ENCODE results near the gene OR6M1. TPM values are rescaled to one million over a fixed set of nuclear protein-coding genes. Genes with fewer than 3 reads are reported as not detected.

Gene OR6M1
- total and polyA plus RNA-seq, 7 experiments from 2014 or later: not detected

Other genes with a start within 250 kb of the OR6M1 start
- not detected for gene SCN3B, start 151.7 kb downstream of the OR6M1 start, total RNA-seq
- not detected for gene SCN3B, start 151.7 kb downstream of the OR6M1 start, polyA plus RNA-seq
- 10 to 100 TPM; 13.0 to 27.0 (median 18.6) TPM for gene ZNF202, start 64.7 kb downstream of the OR6M1 start, total RNA-seq
- 10 to 100 TPM in 1 of 2 donors, 1 to 10 TPM in 1; 5.8 to 11.8 TPM for gene ZNF202, start 64.7 kb downstream of the OR6M1 start, polyA plus RNA-seq
- gene OR6X1, start 51.8 kb downstream of the OR6M1 start, total RNA-seq: not detected
- gene OR6X1, start 51.8 kb downstream of the OR6M1 start, polyA plus RNA-seq: not detected
- gene TMEM225, start 79.3 kb upstream of the OR6M1 start, total RNA-seq: not detected
- gene TMEM225, start 79.3 kb upstream of the OR6M1 start, polyA plus RNA-seq: not detected
- not detected for gene OR8D4, start 95.8 kb upstream of the OR6M1 start, total RNA-seq
- gene OR8D4, start 95.8 kb upstream of the OR6M1 start, polyA plus RNA-seq: not detected
- not detected for gene OR4D5, start 133.3 kb upstream of the OR6M1 start, total RNA-seq
- not detected for gene OR4D5, start 133.3 kb upstream of the OR6M1 start, polyA plus RNA-seq
- not detected for gene OR6T1, start 137.5 kb upstream of the OR6M1 start, total RNA-seq
- not detected for gene OR6T1, start 137.5 kb upstream of the OR6M1 start, polyA plus RNA-seq
- gene OR10S1, start 171.4 kb upstream of the OR6M1 start, total RNA-seq: not detected
- not detected for gene OR10S1, start 171.4 kb upstream of the OR6M1 start, polyA plus RNA-seq
- gene OR10G6, start 188.8 kb upstream of the OR6M1 start, total RNA-seq: not detected
- gene OR10G6, start 188.8 kb upstream of the OR6M1 start, polyA plus RNA-seq: not detected
- gene OR10G4, start 206.6 kb upstream of the OR6M1 start, total RNA-seq: not detected
- not detected for gene OR10G4, start 206.6 kb upstream of the OR6M1 start, polyA plus RNA-seq
- not detected for gene OR10G9, start 216.7 kb upstream of the OR6M1 start, total RNA-seq
- gene OR10G9, start 216.7 kb upstream of the OR6M1 start, polyA plus RNA-seq: not detected
- gene OR10G8, start 220.4 kb upstream of the OR6M1 start, total RNA-seq: not detected
- not detected for gene OR10G8, start 220.4 kb upstream of the OR6M1 start, polyA plus RNA-seq
- not detected for gene OR10G7, start 235.0 kb upstream of the OR6M1 start, total RNA-seq
- not detected for gene OR10G7, start 235.0 kb upstream of the OR6M1 start, polyA plus RNA-seq

Measured in naive thymus-derived CD4-positive, alpha-beta T cell (primary cell).